NCI-H1694 treated with DMSO at 0.1 percent for 48 hours (cell line): ENCODE measurements around the gene CEMIP.
A peak's percentile ranks its signal among the peaks of the same experiment; 100 is the strongest.

ENCODE experiments used
- DNase-seq: peaks from one replicate; lab custom pipeline; 2025; lab: John Stamatoyannopoulos, UW

CEMIP gene

DNA sequence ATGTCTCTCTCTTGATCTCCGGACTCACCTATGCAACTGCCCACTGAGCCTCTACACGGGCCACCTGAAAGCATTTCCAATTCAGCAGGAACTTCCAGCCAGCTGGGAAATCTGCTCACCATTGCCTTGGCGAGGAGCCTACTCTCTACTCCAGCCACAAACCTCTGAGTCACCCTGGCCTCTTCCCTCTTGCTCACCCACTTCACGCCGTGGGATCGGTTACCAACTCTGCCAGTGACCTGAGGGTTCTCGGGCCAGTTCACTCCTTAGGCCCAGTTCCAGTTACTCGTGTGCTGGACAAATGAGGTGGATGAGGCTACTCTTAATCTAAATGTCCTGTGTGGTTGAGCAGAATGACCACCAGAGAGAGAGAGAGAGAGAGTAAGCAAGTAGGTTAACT, 70.1 kb downstream of the CEMIP start:
- DNase-seq: no peak

DNA sequence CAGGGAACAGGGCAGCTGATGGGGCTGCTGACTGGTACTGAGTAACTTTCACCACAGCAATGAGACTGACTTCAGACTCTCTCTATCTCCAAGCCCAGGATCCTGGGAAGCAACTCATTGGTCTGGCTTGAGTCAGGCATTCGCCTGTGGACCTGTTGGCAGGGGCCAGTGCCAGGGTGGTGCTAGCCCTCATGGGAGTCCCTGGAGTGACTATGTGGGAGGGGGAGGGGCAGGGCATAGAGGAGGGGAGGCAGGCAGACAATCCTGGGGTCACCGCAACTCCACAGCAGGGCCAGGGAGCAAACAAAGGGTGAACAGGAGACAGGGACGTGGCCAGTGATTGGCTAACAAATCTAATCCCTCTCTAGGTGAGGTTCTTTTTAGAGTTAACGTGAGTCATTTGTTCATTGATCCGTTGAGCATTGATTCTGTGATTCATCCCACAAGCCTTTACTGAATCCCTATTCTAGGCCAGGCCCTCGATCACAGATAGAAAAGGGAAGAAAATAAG, 71.8 kb downstream of the CEMIP start:
- no peak for DNase-seq

DNA sequence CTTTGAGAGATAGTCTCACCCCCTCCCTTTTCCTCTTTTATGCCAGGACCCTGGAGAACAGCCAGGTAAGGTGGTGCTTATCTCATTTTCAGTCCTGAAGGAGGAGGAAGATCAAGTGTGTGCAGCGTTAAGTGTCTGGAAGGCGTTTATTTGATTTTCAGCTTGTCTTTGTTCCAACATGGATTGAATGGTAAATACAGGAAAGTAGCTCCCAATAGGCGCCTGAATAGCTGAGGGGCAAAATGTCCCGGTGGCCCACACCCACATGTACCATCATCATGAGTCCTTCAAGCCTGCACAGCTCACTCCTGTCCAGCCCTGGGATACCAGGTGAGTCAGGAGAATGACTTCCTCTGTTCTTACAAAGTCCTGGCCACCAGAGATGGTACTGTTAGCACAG, 73.5 kb downstream of the CEMIP start:
- DNase-seq: no peak

DNA sequence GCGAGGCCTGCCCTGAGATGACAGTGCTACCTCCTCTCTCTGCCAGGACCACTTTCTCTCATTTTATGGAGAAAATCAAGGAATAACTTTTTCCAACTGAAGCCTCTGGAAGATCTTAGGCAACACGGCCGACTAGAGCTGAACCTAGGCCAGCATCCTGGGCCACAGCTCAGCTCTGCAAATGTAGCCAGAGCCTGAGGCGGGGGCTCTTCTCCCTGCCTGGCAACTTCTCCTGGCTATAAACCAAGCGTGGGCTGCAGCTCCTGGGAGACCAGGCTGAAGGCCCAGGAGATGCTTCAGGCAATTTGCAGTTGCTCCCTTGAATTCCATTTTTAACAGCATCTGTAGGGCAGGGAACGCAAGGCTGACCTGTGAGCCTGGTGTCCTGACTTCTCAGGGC, 74.9 kb downstream of the CEMIP start:
- DNase-seq: no peak

DNA sequence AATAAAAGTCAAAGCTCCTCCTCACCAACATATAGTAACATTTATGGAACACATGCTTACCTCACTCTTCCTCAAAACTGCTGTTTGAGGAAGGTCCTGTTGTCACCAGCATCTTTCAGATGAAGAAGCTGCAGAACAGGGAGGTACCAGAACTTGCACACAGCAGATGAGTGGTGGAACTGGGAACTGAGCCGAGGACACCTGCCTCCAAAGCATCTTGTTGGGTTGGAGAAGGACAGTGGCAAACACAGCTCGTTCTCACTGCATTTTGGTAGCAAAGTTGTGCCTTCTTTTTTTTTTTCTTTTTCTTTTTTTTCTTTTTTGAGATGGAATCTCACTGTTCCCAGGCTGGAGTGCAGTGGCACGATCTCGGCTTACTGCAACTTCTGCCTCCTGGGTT, 76.0 kb downstream of the CEMIP start:
- no peak for DNase-seq

DNA sequence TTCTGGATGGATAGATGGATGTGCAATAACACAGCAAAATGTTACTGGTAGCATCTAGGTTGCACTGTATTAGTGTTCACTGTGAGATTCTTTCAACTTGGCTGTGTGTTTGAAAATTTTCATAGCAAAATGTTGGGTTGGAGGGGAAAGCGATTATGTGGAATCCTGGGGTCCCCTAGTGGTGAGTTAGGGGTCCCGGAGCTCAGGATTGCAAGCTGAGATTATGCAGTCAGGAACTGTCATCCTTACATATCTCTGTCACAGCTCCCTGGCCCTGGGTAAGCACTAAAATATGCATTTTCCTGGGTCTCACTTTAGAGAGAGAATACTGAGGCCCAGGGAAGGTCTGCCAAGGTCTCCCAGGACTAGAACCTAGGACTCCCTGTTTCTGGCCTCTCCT, 77.2 kb downstream of the CEMIP start:
- peak; percentile 49 for DNase-seq

DNA sequence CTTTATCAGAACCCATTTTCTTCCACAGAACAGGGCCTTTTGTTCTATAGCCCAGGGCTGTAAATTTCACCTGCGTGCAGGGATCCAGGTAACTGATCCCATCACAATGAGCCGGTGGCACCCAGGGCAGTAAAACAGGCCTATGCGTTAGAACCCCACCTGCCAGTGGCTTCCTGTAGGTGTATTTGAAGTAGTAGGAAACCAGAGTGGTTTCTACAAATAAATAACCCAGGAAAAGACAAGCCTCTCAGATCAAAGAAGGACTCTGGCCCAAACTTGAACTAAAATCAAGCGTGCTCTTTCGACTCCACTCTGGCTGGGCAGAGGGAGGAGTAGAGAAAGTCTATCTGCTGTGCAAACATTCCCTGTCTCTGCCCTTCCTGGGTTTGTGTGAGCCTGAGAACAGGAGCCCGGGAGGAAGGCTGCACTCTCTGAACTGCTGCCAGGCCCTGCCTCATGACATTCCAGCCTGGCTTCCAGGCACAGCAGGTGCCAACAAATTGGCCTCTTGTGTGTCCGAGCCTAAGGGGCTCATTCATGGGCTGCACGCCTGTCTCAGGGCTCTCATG, 77.7 kb downstream of the CEMIP start:
- DNase-seq: no peak

DNA sequence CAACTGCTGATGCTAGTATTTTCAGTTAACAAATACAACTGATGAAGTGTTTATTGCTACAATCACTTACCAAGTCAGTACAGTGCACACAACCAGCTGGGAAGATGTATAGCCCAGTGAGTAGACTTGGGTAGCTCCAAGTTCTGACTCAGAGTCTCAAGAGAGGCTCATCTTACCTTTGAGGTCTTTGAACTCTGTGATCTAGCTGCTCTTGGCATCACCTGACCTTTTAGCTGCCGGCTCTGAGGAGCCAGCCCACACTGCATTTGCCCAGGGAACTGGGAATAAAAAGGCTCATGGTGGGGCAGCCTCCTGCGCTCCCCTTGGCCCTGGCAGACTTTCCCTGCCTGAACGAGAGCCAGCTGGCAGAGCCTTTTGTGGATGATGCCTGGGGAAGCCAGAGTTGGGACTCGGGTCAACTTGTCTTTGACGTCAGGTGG, 82.6 kb downstream of the CEMIP start:
- DNase-seq: peak; percentile 30

DNA sequence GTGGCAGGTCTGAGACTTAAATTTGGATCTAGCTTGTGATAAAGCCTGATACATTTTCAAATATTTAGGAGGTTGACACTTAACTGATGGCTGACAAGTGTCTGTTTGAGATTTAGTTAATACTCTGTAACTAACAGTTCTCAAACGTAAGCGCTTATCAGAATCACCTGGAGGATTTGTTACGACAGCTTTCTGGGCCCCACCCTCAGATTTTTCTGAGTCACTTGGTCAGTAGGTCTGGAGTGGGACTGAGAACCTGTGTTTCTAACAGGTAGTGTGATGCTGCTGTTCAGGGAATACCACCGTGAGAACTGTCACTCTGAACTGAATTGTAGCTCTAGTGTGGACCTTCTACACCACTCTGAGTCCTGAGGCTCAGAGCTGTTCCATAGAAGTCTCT, 85.5 kb downstream of the CEMIP start:
- no peak for DNase-seq

DNA sequence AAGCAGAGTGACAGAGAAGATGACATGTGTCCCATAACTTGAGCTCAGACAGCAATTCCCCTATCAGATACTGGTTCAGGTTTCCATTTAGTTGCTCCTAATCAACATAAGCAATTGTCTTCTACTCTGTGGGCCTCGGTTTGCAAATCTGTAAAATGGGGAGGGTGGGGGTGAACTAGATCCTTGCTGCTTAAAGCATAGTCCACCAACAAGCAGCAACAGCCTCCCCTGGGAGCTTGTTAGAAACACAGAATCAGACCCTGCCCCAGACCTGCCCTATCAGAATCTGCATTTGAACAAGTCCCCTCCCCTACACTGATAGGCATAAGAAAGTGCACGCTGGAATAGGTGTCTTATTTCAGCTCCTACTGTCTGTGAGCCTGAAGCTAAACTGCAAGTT, 87.8 kb downstream of the CEMIP start:
- no peak for DNase-seq

DNA sequence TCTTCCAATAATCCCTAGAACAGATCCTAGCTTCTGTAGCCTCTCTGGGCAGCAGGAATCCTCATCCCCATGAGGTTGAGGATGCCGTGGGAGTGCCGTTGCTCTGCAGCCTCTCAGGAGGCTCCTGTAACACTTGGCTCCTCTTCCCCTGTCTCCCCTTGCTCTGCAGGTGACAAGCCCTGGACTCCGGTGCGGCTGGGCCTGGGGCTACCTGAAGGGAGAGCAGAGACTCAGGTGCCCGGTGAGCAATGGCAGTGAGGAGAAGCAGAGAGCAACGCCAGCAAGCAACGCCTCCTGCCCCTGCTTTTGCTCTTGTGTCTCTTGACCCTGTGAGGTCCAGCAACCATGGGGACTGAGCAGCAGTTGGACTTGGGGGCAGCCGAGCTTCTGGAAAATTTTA, 91.2 kb downstream of the CEMIP start:
- no peak for DNase-seq

DNA sequence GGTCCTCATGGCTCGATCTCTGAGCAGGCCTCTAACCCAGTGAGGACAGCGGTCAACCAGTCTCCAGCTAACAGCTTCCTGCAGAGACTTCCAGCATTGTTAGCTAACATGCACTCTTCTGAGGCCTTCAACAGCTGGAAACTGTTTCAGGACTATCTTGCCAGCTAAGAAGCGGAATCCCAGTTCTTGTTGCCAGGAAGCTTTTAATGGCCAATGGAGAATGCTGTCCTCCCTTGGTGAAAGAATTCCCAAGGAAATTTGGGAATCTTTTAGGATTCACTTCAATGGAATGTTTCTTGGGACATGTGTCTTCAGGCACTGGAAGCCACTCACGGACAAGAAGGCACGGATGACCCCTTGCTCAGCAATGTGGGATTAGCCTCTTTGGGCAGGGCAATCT, 91.7 kb downstream of the CEMIP start:
- no peak for DNase-seq

DNA sequence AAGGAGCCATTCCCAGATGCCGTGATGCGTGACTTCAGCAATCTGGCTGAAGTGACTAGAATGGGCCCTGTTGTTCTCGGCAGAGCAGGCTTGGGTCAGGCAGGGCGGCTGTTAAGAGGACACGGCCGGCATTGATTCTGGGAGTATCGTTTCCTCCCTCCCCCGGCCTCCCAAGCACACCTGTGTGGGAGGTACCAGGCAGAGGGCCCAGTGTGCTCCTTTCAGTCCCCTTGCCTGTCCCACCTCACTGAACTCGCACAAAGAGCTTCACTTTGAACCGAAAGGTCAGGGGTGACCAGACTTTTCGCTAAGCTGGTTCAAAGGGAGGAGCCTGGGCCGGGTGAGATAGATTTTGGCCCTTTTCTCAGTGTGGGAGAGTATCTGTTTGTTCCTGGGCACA, 92.7 kb downstream of the CEMIP start:
- no peak for DNase-seq

DNA sequence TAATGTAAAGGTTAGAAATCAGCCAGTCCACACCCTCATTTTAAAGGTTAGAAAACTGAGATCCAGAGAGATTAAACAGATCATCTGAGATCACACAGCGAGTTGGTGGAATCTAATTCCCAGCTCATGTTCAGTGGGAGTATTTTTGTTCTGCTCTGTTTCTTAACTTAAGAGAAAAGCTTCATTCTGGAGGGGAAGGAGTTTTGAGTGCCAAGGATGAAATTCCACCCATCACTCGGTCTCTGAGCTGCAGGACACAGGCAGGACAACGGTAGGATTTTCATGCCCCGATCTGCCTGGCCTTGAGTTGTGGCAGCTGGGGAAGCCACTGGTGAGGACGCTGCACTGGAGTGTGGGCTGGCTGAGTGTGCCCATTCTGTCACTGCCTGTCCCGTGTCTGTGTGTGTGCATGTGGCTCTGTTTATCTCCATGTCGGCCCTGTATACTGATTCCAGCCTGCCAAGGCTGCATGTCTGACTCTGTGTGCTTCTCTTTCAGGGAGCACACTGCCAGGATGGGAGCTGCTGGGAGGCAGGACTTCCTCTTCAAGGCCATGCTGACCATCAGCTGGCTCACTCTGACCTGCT, 94.3 kb downstream of the CEMIP start:
- no peak for DNase-seq

DNA sequence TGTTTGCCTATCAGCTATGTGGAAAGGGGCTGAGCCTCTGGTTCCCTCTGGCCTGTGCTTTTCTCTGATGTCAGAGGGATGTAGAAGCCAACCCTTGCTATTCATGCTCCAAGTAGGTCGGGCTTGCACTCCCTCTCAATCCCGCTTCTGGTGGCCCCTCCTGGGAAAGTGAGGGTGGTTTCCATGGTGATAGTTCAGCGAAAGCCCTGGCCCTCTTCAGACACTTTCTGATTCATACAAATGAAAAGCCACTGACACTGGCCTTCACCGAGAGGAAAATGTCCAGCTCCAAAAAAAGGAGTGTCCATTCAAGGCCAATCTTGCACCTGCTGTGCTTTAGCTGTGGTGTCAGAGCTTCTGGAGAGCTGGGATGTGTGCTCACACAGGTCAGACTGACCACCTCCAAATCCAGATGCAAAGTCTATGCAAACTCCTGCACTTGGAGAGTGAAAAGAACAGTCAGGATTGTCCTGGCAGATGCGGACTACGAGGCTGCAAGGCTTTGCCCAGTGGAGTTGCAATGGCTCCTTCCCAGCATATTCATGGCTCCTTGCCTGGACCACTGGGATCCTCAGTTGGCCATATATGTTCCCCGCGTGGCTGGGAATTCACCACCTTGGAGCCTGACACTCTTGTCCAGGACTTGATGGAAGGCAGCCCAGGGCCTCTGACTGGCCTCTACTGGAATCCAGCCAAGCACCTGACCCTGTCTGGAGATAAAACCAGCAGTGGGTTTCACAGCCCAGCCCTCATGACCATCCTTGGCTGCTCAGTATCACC, 96.6 kb downstream of the CEMIP start:
- DNase-seq: no peak

DNA sequence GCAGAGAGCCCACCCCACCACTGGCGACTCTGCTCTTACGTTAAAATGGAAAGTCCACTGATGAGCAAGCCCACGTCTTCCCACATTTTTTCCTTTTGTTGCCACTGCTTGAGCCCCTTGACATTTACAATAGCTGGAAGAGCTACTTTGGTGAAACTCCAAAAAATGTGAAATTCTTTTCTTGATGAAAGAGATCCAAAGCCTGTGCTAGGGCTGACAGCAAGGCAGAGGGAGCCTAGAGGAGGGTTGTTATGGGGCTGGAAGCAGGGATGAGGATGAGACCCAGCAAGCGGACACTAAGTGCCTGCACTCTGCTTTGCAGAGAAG, 97.1 kb downstream of the CEMIP start:
- no peak for DNase-seq

DNA sequence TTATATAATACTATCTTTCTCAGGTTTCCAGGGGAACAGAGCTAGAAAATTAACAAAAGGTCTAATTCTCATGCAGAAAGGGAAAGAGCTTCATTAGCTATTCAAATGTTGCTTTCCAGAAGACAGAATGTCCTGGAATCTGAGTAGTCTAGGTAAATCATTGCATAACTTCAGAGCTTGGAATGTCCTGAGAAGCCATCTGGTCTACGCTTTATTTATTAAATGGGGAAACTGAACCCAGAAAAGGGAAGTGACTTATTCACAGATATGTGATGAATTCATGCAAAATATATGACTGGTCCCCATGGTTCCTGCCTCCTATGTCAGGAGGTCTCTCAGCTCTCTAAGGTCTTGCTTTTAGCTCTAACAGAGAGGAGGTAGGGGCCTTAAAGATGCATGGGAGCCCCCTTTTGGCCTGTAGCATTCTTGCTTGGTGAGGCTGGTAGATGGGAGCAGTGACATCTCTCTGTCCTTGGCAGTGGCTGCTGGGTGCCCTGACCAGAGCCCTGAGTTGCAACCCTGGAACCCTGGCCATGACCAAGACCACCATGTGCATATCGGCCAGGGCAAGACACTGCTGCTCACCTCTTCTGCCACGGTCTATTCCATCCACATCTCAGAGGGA, 99.2 kb downstream of the CEMIP start:
- DNase-seq: no peak

DNA sequence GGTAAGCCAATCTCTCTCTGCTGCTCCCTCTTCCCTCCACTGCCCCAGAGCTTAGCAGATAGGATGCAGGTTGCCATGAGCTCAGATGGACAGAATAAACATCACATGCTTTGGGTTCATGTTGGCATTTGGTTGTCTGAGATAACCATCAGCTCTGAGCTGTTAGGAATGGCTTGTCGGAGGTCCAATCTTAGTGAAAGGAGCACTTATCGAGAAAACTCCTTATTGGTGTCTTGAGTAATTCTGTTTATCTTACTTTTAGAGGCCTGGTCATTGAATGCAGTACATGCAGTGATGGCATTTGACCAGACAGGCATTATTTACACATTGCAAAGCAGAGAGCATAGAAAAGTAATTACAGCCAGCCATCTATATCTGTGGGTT, 99.7 kb downstream of the CEMIP start:
- DNase-seq: no peak

DNA sequence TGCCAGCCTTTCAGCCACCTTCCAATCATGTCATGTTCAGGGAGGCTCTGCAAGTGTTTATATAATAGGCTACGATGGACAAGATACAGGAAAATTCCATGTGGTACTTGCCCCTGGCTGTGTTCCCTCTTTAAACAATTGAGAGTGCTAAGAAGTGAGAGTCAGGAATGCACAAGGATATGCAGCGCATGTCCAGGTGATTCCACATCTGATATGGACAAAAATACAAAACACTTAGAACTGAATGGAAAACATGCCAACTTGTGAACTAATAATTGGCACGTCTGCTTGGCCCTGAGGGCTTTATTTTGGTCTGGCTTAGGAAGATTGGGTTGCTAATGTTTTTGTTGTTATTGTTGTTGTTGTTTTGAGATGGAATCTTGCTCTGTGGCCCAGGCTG, 100.9 kb downstream of the CEMIP start:
- no peak for DNase-seq

DNA sequence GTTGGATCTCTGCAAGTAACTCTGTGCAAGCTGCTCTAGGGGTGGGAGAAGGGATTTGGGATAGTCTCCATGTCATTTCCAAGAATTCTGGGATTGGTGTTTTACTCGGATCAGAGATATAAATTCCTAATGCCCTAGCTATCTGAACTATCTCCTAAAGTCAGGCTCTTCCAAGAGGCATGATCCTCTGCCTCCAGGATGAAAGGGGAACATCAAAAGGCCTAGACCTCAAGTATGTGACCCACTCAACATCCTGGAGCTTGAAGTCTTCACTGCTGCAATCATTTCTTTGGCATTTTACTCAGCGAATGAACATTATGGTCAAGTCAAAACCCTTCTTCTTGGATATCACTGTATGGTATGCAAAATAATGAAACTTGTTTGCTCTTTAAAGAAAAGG, 104.5 kb downstream of the CEMIP start:
- no peak for DNase-seq

DNA sequence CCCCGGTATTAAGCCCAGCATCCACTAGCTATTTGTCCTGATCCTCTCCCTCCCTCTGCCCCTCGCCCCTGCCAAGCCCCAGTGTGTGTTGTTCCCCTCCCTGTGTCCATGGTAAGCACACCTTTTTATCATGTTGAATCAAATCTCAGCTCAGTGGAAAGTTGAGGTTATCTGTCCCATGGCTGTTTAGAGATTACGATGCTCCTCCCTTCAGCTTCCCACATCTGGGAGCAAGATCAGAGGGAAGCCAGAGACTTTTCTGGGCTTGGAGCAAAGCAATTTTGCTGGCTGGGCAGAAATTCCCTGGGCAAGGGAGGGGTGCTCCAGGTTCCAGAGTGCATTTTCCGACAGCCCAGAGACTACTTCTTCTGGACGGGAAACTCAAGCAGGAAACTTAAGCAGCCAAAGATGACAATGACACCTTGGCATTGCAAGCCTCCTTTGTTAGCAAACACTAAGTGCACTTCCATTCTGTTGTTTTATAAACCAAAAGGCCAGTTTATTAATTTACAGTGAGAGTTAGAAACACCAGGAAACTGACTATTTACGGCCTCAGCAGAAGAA, 105.9 kb downstream of the CEMIP start:
- no peak for DNase-seq

DNA sequence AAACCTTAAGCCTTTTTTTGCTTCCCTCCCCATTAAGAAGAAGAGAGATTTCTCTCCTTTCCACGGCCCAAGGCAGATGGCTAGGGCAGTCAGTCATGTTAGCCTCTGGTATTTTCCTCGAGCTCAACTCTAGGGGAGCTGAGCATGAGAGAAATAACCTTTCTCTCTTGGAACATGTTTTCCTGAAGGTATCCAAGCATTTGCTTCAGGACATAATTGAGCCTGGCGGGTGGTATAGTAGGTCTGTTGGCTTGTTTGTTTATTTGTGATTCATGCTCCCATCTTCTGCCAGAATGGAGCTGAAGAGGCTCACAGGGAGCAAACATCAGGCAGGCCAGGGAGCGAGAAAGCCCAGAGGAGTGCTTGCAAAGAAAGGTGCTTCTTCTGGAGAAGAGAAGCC, 108.0 kb downstream of the CEMIP start:
- DNase-seq: no peak

DNA sequence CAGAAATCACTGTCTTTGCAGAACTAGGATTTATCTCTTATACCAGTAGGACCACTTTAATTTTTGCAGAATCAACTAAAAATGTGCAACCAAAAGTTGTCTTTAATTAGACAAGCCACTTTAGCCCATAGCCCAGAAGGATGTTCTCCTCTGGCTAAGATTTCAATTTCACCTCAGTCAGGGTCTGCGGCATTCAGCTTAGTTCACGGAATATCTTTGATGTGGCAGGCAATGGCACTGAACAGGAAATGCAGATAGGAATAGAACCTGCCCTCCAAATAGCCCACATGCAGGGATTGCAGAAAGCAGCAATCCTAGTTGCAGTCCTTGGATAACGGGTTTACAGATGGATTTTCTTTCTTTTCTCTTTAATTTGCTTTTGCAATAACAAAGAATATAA, 109.7 kb downstream of the CEMIP start:
- DNase-seq: no peak
